GM12891 (cell line): ENCODE data around the gene SUPT20H.

Source experiments
- PAX5 ChIP-seq: IDR thresholded peaks from 2 replicates; pipeline ENCODE4 v1.6.1; 2011; ENCODE audit warnings: low read length, moderate library complexity, mild to moderate bottlenecking; ENCODE audit not compliant: insufficient read depth, severe bottlenecking
- POLR2A ChIP-seq: IDR thresholded peaks from 2 replicates; pipeline ENCODE4 v1.6.1; 2011; ENCODE audit warnings: low read depth, low read length, control low read depth
- POLR2AphosphoS5 ChIP-seq: IDR thresholded peaks from 2 replicates; pipeline ENCODE4 v1.6.1; 2011; ENCODE audit warnings: low read depth, low read length, control low read depth
- POU2F2 ChIP-seq: IDR thresholded peaks from 2 replicates; pipeline ENCODE4 v1.6.1; 2011; ENCODE audit warnings: low read depth, mild to moderate bottlenecking, control low read depth, low read length, moderate library complexity
- SPI1 ChIP-seq: IDR thresholded peaks from 2 replicates; pipeline ENCODE4 v1.6.1; 2011; ENCODE audit warnings: low read depth, low read length, control low read depth
- TAF1 ChIP-seq: IDR thresholded peaks from 2 replicates; pipeline ENCODE4 v1.6.1; 2011; ENCODE audit warnings: low read depth, low read length, control low read depth

DNA sequence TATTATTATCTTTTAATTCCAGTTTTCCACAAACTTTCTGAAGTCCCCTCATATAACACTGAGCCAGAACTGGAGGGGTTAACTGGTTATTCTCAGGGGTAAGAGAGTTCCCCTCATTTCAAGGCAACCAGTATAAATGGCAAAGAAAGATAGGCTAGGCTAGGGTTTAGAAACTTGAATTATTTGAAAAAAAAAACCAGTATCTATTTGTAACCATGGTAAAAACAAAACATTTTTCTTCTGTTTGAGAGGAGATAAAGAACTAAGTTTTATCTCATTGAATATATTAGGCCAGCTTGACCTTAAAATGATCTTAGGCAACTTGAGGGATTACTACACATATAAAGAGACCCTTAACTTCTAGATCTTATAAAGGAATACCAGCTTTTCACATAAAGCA, 19.6 kb downstream of the SUPT20H start:
- no peak for TF ChIP-seq POU2F2
- no peak for TF ChIP-seq POLR2AphosphoS5
- no peak for TF ChIP-seq POLR2A
- TF ChIP-seq SPI1 = no peak
- TF ChIP-seq TAF1 = no peak
- TF ChIP-seq PAX5 = no peak
